NCI-H2029 (cell line): ENCODE results near the gene GABRP.
"Not testable (repeated sequence)": the region's sequence is repeated elsewhere in the genome, so short reads cannot be mapped to it uniquely, and the experiment has no call there.

Source experiments
- DNase-seq: peaks from one replicate; lab custom pipeline; 2025; lab: John Stamatoyannopoulos, UW

The GABRP gene

GRCh38 chr5:170755679-170756456 is 27.7 kb upstream of the GABRP start:
- DNase-seq, result peak; percentile 49

GRCh38 chr5:170756691-170757090 is 26.8 kb upstream of the GABRP start:
- DNase-seq, result no peak

GRCh38 chr5:170757182-170757601 is 26.3 kb upstream of the GABRP start:
- no peak for DNase-seq

- DNase-seq, result no peak
Measured at GRCh38 chr5:170757669-170758068, 25.9 kb upstream of the GABRP start.

- DNase-seq, result no peak
Measured at GRCh38 chr5:170758481-170758880, 25.0 kb upstream of the GABRP start.

GRCh38 chr5:170760113-170760512 is 23.4 kb upstream of the GABRP start:
- peak; percentile 22 for DNase-seq

GRCh38 chr5:170761048-170761707 is 22.3 kb upstream of the GABRP start:
- no peak for DNase-seq

GRCh38 chr5:170761708-170762066 is 21.8 kb upstream of the GABRP start:
- no peak for DNase-seq

GRCh38 chr5:170762298-170762697 is 21.2 kb upstream of the GABRP start:
- DNase-seq, result not testable (repeated sequence)

- not testable (repeated sequence) for DNase-seq
Measured at GRCh38 chr5:170765868-170766267, 17.7 kb upstream of the GABRP start.

GRCh38 chr5:170769246-170769645 is 14.3 kb upstream of the GABRP start:
- DNase-seq, result no peak

- DNase-seq, result no peak
Measured at GRCh38 chr5:170769898-170770416, 13.6 kb upstream of the GABRP start.

GRCh38 chr5:170771496-170771895 is 12.0 kb upstream of the GABRP start:
- no peak for DNase-seq

- no peak for DNase-seq
Measured at GRCh38 chr5:170773024-170773985, 10.2 kb upstream of the GABRP start.

GRCh38 chr5:170774831-170775230 is 8.7 kb upstream of the GABRP start:
- no peak for DNase-seq

GRCh38 chr5:170781946-170782345 is 1.6 kb upstream of the GABRP start:
- DNase-seq, result no peak

GRCh38 chr5:170782438-170782837 is 1.1 kb upstream of the GABRP start:
- peak; percentile 84 for DNase-seq

- DNase-seq, result no peak
Measured at GRCh38 chr5:170785416-170785815, 1.9 kb downstream of the GABRP start.

- no peak for DNase-seq
Measured at GRCh38 chr5:170787216-170787615, 3.7 kb downstream of the GABRP start.

GRCh38 chr5:170788626-170789304 is 5.2 kb downstream of the GABRP start:
- DNase-seq, result peak; percentile 26

GRCh38 chr5:170791325-170791954 is 7.9 kb downstream of the GABRP start:
- peak; percentile 54 for DNase-seq
